Measurements from ENCODE around the gene INHBE. TPM values are rescaled to one million over a fixed set of nuclear protein-coding genes. Genes with fewer than 3 reads are reported as not detected.

Gene INHBE
- total RNA-seq, 1 experiment from 2014 or later = 13.9 TPM

DNA sequence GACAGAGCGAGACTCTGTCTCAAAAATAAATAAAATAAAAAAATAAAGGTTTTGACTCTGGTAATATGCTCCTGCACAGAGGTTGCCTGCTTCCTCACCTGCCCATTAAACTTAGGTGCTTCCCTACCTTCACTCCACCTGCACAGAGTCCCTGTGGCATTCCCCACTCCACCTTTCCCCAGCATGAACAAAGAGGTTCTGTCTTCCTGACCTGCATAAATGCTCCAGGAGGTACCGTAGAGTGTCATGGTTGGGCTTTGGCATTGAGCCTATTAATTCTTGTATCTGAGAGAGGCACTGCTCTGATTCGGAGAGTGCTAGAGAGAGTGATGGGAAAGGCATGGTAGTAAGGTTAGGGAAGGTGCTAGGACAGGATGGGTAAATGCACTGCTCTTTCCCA is 18.3 kb downstream of the INHBE start:
- Histone ChIP-seq H3K4me1 (no peaks in the 10 kb centered on the region), H3K27me3 (replicated peaks; ENCODE audit: control insufficient read depth, insufficient read depth, low read length) (no peaks in the 10 kb centered on the region), H3K9me3 (no peaks in the 10 kb centered on the region), H3K36me3 (ENCODE audit: control insufficient read depth, insufficient read depth, low read length) (no peaks in the 10 kb centered on the region), H3K4me3 (ENCODE audit: low read depth, low read length) (no peak overlapping the region)
- Mint-ChIP-seq H3K27me3 (ENCODE audit: insufficient read depth, unreplicated experiment) (peaks cover 4% of the 10 kb centered on the region), H3K27ac (ENCODE audit: unreplicated experiment) (no peak overlapping the region), H3K9me3 (ENCODE audit: unreplicated experiment) (no peaks in the 10 kb centered on the region), H3K4me1 (ENCODE audit: low read depth, unreplicated experiment) (no peaks in the 10 kb centered on the region), H3K4me3 (ENCODE audit: unreplicated experiment) (no peak overlapping the region), H3K36me3 (ENCODE audit: insufficient read depth, unreplicated experiment) (no peaks in the 10 kb centered on the region)
- intact Hi-C loops (cut with micrococcal nuclease; ENCODE audit: unreplicated experiment) = no loop called here
- POLR2A ChIA-PET = no interaction called here
- TF ChIP-seq, protein P1, sequence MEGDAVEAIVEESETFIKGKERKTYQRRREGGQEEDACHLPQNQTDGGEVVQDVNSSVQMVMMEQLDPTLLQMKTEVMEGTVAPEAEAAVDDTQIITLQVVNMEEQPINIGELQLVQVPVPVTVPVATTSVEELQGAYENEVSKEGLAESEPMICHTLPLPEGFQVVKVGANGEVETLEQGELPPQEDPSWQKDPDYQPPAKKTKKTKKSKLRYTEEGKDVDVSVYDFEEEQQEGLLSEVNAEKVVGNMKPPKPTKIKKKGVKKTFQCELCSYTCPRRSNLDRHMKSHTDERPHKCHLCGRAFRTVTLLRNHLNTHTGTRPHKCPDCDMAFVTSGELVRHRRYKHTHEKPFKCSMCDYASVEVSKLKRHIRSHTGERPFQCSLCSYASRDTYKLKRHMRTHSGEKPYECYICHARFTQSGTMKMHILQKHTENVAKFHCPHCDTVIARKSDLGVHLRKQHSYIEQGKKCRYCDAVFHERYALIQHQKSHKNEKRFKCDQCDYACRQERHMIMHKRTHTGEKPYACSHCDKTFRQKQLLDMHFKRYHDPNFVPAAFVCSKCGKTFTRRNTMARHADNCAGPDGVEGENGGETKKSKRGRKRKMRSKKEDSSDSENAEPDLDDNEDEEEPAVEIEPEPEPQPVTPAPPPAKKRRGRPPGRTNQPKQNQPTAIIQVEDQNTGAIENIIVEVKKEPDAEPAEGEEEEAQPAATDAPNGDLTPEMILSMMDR (IDR thresholded peaks at IDR 0.05; ENCODE audit: insufficient read depth in 1 of 2, low read depth in 1 of 2, low read length in 1 of 2, severe bottlenecking in 1 of 2, unreplicated experiment in 1 of 2) = no peak
- DNase-seq = no peak
- BruUV-seq (replicated peaks) = no TSS peak
- CTCF ChIA-PET = no interaction called here

- ChIA-PET POLR2A (no interaction called here), CTCF (interaction anchor here (0.8 kb wide), 1 partner anchor 15 kb away, joined by 5 read pairs; no protein-coding TSS in a partner anchor)
- Mint-ChIP-seq H3K27me3 (ENCODE audit: insufficient read depth, unreplicated experiment) (peaks cover 4% of the 10 kb centered on the region), H3K4me1 (ENCODE audit: low read depth, unreplicated experiment) (no peaks in the 10 kb centered on the region), H3K9me3 (ENCODE audit: unreplicated experiment) (no peaks in the 10 kb centered on the region), H3K4me3 (ENCODE audit: unreplicated experiment) (no peak overlapping the region), H3K27ac (ENCODE audit: unreplicated experiment) (no peak overlapping the region), H3K36me3 (ENCODE audit: insufficient read depth, unreplicated experiment) (no peaks in the 10 kb centered on the region)
- no peak for DNase-seq
- TF ChIP-seq, protein P1 (IDR thresholded peaks at IDR 0.05; ENCODE audit: insufficient read depth in 1 of 2, low read depth in 1 of 2, low read length in 1 of 2, severe bottlenecking in 1 of 2, unreplicated experiment in 1 of 2) = no peak
- no peaks in the 10 kb centered on the region for H3K4me1 ChIP-seq
- H3K9me3 ChIP-seq = no peaks in the 10 kb centered on the region
- H3K36me3 ChIP-seq (ENCODE audit: control insufficient read depth, insufficient read depth, low read length) = no peaks in the 10 kb centered on the region
- BruUV-seq (replicated peaks) = no TSS peak
- H3K4me3 ChIP-seq (ENCODE audit: low read depth, low read length) = no peak overlapping the region
- no peaks in the 10 kb centered on the region for H3K27me3 ChIP-seq (replicated peaks; ENCODE audit: control insufficient read depth, insufficient read depth, low read length)
- intact Hi-C loops (cut with micrococcal nuclease; ENCODE audit: unreplicated experiment) = no loop called here
These were observed 18.8 kb downstream of the INHBE start for GRCh38 chr12:57473886-57474285.

DNA sequence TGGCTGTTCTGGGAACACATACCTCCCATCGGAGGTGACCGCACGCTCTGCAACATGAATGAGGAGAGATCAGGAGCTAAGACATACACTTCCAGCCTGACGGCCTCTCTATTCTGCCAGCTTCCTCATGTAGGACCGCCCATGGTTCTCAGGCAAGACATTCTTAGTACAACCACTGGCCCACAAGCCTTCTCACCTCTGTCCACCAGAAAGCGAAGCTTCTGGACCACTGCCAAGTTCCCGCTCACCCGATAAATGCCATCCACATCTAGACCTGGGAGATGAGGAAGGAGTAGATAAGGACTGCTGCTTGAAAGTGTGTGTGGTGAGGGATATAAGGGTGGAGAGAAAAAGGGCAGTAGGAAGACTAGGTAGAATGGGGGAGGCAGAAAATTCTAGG is 19.3 kb downstream of the INHBE start:
- no TSS peak for BruUV-seq (replicated peaks)
- H3K9me3 ChIP-seq = no peaks in the 10 kb centered on the region
- H3K9me3 Mint-ChIP-seq (ENCODE audit: unreplicated experiment) = no peaks in the 10 kb centered on the region
- CTCF ChIA-PET = interaction anchor here (0.8 kb wide), 1 partner anchor 16 kb away, joined by 5 read pairs; no protein-coding TSS in a partner anchor
- no peaks in the 10 kb centered on the region for H3K36me3 Mint-ChIP-seq (ENCODE audit: insufficient read depth, unreplicated experiment)
- no peaks in the 10 kb centered on the region for H3K27me3 ChIP-seq (replicated peaks; ENCODE audit: control insufficient read depth, insufficient read depth, low read length)
- H3K4me3 Mint-ChIP-seq (ENCODE audit: unreplicated experiment) = no peak overlapping the region
- H3K27me3 Mint-ChIP-seq (ENCODE audit: insufficient read depth, unreplicated experiment) = peaks cover 6% of the 10 kb centered on the region
- intact Hi-C loops (cut with micrococcal nuclease; ENCODE audit: unreplicated experiment) = no loop called here
- H3K27ac Mint-ChIP-seq (ENCODE audit: unreplicated experiment) = no peak overlapping the region
- H3K36me3 ChIP-seq (ENCODE audit: control insufficient read depth, insufficient read depth, low read length) = no peaks in the 10 kb centered on the region
- TF ChIP-seq, protein P1 (IDR thresholded peaks at IDR 0.05; ENCODE audit: insufficient read depth in 1 of 2, low read depth in 1 of 2, low read length in 1 of 2, severe bottlenecking in 1 of 2, unreplicated experiment in 1 of 2) = no peak
- DNase-seq = no peak
- POLR2A ChIA-PET = no interaction called here
- H3K4me1 ChIP-seq = no peaks in the 10 kb centered on the region
- no peaks in the 10 kb centered on the region for H3K4me1 Mint-ChIP-seq (ENCODE audit: low read depth, unreplicated experiment)
- H3K4me3 ChIP-seq (ENCODE audit: low read depth, low read length) = no peak overlapping the region

All from Caco-2 (cell line).